GM18951 (cell line): ENCODE data around the gene TMEM30A.

Experiments used
- POLR2A ChIP-seq: IDR thresholded peaks from 4 replicates; pipeline ENCODE4 v1.6.1; 2011; ENCODE audit warnings: mild to moderate bottlenecking; ENCODE audit not compliant: insufficient read length, insufficient read depth; ENCODE audit errors: extremely low read depth
- in situ Hi-C: fragments of 300-500 bp; cut with MboI; formaldehyde crosslinking; loops from one replicate; pipeline ENCODE4 v1.12.0; 2022; ENCODE audit warnings: low sequenced_read_pairs, mixed read lengths, inconsistent platforms; ENCODE audit not compliant: unreplicated experiment

Gene TMEM30A

DNA sequence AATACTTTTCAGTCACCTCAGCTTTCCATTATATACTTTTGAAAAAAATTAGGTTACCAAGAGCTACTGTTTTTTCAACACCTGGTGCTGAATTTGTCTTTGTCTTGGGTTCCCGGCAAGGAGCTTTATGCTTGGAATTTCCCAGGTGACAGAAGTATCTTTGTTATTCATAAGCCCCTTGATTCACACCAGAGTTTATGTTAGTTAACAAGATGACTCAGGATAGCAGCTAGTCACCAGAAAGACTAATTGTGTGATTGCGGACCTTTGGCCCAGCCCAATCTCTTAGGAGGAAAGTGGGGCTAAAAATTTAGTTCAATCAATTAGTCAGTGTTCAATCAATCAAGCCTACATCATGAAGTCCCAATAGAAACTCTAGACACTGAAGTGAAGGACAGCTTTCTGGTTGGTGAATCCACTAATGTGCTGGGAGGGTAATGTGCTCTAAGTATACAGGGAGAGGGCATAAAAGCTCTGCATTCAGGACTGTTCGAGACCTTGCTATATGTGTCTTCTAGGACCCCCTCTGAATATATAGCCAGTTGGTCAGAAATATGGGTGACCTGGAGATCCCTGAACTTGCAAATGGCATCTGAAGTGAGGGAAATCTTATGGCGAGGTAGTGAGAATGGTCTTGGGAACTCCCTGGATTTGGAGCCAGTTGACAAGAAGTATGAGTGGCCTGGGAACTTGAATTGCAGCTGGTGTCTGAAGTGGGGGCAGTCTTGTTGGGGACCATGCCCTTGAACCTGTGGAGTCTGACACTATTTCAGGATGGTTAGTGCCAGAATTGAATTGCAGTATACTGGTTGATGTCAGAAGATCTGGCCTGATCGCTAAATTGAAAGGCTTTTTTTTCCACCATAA, 16.2 kb downstream of the TMEM30A start:
- no peak for TF ChIP-seq POLR2A
- in situ Hi-C loops, result no loop called here

DNA sequence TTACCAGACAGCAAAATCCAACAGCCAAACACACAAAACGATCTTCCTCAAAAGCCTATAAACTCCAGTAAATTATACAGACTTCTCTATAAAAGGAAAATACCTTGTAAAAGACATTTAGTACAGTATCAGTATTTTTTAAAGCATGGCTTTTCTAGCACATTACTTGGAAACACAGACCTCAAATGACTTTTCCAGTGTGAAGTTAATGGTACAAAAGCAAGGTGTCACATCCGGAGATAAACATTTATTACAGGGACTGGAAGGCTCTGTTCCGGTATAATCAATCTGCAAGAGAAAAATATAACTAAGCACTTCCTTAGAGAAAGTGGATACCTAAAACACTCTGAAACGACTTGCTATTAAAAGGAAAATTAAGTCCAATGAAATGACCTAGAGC, 17.1 kb downstream of the TMEM30A start:
- in situ Hi-C loops, result no loop called here
- TF ChIP-seq POLR2A, result no peak

DNA sequence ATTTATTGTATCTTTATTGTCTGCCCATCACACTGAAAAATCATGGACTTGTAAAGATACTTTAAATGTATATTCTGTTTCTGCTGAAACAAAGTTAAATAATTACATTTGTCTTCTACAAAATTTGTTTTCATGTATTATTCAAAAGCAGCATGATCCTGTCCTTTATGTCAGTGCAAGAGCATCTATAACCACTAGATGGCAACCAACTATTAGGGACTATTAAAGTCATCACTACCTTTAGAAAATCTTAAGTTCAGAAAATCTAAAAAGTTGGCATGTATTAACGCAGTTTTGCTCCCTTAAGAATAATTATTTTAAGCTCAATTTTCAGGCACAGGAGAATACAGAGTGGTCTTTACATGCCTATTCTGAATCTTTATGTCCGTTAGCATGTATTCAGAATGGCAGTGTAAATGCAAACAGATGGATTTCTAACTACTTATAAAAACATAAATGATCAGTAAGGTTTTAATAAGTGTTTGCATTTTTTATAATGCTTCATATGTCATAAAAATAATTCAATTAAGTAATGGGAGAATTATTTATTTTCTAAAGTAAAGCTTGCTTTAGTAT, 17.8 kb downstream of the TMEM30A start:
- in situ Hi-C loops, result no loop called here
- no peak for TF ChIP-seq POLR2A

DNA sequence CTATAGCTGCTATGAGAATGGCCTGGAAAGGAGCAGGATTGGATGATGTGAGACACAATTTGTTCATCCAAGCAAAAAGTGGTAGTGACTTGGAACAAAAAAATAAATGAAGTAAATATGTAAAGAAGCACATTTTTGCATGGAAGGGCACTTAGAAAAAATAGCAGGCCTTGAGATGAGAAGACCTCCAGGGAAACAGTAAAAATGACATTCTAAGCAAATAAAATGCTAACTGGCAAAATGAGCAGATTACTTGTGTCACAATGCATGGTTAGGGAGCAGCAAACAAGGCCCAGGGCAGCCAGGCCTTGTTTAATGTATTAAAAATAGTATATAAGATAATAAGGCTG, 21.2 kb downstream of the TMEM30A start:
- in situ Hi-C loops, result no loop called here

DNA sequence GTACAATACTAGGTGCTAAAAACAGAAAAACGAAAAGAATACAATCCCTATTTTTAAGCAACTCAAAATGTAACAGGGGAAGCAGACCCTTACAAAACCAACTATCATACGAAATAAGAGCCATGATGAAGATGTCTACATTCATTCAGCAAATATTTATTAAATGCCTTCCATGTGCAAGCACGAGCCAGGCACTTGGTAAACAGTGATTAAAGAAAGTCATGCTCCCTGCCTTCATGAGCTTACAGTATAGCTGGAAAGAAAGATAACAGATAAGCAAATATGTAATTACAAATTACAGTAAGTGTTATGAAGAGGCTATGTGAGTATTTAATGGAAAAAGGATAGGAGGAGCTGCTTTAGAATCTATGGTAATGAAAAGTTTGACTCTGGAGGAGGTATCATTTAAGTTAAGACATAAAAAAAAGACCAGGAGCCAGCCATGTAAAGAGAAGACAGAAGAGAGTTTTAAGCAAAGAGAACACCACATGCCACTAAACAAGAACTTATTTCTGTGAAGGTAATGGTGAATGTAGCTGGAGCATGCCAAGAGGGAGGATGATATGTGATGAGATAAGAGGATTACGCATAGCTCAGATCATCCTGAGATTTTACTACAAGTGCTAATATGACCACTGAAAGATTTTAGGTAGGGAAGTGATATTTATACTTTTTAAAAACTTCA, 21.7 kb downstream of the TMEM30A start:
- no peak for TF ChIP-seq POLR2A
- in situ Hi-C loops, result no loop called here

More for the DNA sequence above, 21.2 kb downstream of the TMEM30A start:
- TF ChIP-seq POLR2A, result no peak

DNA sequence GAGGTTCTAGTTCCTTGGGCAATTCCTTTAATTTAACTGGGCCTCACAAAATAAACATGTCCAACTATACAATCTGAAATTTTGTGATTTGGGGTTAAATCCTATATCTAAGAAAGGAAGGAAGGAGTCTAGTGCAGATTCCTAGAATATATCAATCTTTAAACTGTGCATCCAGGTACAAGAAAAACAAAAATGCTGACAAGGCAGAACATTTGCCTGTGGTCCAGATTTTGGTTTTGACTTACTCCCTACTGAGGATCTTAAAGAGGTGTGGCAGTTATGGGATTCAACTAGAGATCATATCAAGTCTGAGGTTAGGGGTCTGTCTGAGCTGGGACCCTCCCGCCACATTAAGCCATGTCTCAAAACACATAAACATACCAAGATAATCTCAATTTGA, 23.3 kb downstream of the TMEM30A start:
- in situ Hi-C loops, result no loop called here
- no peak for TF ChIP-seq POLR2A

DNA sequence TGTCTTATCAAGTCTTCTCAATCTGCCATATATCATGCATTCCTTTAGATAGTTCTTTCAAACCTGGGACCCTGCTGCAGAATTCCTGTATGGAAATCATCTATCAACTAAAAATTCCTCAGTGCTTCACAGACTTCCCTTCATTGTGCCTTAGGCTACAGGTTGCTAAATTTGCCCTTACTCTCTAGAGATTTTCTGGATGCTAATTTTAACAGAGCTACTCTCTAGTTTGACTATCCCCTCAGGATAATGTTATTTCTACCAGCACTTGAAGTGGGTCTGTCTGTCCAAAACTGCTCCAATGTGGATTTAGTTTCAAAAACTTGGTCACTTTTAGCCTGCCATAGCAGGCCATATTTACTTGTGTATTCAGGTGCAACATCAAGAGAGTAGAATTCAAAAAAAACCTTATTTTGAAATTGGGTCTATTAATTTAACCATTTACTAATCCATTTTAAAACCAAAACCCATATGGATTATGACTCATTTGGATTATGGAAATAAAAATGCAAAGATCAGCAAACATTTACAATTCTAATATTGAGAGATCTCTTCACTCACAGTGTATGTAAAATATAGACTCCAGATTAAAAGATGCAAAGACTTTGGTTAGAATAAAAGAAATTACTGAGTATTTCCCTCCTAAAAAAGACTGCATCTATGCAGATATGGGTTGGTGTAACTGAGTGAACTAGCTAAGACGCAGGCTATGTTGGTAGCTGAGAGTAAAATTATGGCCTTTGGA, 27.1 kb downstream of the TMEM30A start:
- in situ Hi-C loops, result no loop called here
- no peak for TF ChIP-seq POLR2A

DNA sequence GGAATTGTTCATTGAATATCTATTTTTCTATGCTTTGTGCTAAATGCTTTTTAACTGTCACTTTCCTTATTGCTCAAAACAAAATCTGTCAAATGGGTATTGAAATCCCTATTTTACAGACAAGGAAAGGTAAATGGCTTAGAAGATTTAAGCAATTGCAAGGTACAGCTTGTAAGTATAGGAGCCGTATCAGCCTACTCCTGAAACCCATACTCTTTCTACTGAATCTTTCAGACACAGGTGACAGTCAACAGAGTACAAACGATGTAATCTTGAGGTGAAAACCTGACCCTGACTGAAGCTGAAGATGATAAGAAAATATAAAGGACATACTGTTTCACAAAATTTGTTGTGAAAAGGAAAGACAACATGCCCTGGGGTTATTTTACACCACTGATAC, 34.0 kb downstream of the TMEM30A start:
- no peak for TF ChIP-seq POLR2A
- in situ Hi-C loops, result no loop called here

DNA sequence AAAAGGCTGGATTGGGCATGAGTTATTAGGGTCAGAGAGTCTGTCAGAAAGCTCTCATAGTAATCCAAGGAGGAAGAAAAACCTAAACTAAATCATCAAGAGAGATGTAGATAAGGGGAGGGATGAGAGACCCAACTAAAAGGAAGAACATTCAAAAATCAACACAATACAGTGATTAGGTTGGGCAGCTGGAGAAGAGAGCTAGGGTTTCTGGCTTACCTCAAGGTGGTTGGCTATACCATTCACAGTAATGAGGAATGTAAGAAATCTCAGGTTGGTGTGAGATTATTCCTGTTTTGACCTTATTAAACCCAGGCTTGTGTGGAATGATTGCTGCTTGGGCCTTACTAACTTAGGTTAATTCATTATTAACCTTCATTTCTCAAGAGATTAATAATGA, 34.8 kb downstream of the TMEM30A start:
- in situ Hi-C loops, result no loop called here

DNA sequence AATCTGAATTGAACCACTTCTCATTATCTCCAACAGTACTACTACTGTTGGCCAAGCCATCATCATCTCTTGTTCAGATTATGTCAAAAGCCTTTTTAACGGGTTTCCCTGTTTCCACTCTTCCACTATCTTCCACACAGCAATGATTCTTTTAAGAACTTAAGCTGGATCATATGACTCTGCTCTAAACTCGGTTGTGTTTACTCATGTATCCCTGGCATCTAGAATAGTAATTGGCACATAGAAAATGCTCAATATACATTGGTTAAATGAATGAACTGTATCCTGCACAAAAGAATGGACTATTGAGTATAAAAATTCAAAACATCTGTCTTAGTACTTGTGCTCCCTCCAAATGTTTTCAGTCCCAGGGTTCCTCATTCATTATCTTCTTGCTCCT, 38.2 kb downstream of the TMEM30A start:
- in situ Hi-C loops, result no loop called here

More for the DNA sequence above, 34.8 kb downstream of the TMEM30A start:
- no peak for TF ChIP-seq POLR2A

DNA sequence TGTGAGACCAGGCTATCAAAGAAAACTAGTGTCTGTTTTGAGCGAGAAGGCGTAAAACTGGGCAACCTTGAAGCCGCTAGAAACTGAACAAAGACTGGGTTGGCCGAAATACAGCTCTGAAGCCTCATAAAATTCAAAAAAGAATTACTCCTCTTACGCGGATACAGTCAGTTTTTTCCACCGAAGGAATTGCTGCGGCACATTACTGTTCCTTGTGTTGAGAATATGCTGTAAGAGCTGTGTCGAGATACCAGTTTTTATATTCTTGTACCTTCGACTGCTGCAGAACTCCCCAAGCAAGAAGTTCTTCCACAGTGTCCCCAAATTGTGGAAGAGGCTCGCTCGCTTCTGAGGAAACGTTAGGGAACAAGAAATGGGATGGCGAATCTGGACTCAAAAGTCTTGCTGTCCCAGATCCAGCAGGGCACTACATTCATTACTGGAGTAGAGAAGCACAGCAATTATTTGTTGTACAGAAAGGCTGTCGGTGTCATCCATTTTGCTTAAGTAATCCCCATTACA, 40.5 kb downstream of the TMEM30A start:
- in situ Hi-C loops, result no loop called here
- no peak for TF ChIP-seq POLR2A

More for the DNA sequence above, 38.2 kb downstream of the TMEM30A start:
- TF ChIP-seq POLR2A, result no peak

DNA sequence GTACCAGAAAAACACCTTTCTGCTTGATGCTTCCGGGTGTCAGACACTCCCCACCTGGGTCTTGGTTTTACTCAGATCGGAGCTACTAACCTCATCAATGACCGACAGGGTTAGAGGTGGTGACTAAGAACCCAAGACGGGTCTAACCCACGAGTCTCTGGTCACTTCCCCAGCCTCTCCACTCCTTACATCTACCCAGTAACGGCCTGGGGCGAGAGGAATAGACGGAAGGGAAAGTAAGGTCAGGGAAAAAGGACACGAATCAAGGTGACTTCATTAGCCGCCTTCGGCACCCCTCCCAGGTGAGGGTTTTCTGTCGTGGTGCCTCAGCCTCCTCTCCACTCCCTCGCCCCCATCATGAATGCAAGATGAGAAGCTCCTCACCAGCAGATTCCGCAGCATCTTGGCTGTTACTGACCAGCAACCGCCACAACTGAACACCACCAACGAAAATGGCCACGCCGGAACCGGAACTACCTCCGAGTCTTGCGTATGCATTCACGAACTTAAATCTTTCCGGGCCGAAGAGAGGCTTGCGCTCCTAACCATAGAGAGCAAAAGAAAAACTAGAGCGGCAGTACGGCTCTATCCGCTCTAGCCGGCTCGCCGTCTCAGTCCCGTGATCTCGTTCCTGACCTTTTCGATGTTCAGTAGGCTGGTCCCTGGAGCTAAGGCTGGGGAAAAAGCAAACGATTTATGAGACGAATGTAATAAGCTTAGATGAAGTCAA, 41.1 kb downstream of the TMEM30A start, which contains the start of gene COX7A2:
Gene COX7A2 (minus strand): TSS at position 469 of the 730 bp plus-strand sequence. CDS start 67 bp downstream, at position 402.
- peak; percentile 88 for TF ChIP-seq POLR2A
- in situ Hi-C loops, result no loop called here
